Body of pancreas (tissue), 4 donors: Measurements from ENCODE around the gene BBX. TPM values are rescaled to one million over a fixed set of nuclear protein-coding genes. Genes with fewer than 3 reads are reported as not detected.

ENCODE experiments used
- ATAC-seq: fragments of 150-250 bp; one replicate; pipeline ENCODE4 v1.9.1; 2016
- DNase-seq, 4 donors: peaks; one replicate each; pipeline ENCODE4 v3.0.0-alpha.2; 2019
- H3K27ac ChIP-seq, 4 donors: fragments of 200-600 bp; sonication (generic); 1 replicate in 3 of 4; 2 replicates in 1 of 4; pipeline versions ENCODE4 v1.5.1 to v1.6.1; 2016 to 2019; ENCODE audit warnings: mild to moderate bottlenecking in 1 of 4, mixed read lengths in 1 of 4, moderate library complexity in 1 of 4
- H3K27me3 ChIP-seq, 2 donors: fragments of 200-600 bp; sonication (generic); one replicate each; pipeline ENCODE4 v1.6.0; 2016; ENCODE audit warnings: mild to moderate bottlenecking in 1 of 2
- H3K36me3 ChIP-seq, 2 donors: fragments of 200-600 bp; sonication (generic); replicated peaks in 1 of 2; 2 replicates each; pipeline ENCODE4 v1.5.1; 2016; ENCODE audit warnings: low read depth in 2 of 2; ENCODE audit not compliant: insufficient read depth in 1 of 2
- H3K4me1 ChIP-seq: fragments of 200-600 bp; sonication (generic); one replicate; pipeline ENCODE4 v1.6.0; 2016
- H3K4me3 ChIP-seq, 2 donors: fragments of 200-600 bp; sonication (generic); 1 replicate in 1 of 2; 2 replicates in 1 of 2; pipeline ENCODE4 v1.5.1; 2016 to 2019
- H3K9me3 ChIP-seq, 3 donors: fragments of 200-600 bp; sonication (generic); 1 replicate in 2 of 3; 2 replicates in 1 of 3; pipeline ENCODE4 v1.5.1; 2016
- CTCF ChIP-seq, 7 experiments: fragments of 450-650 bp in 4 of 7; fragments of 200-600 bp in 3 of 7; sonication (generic) in 3 of 7; IDR thresholded peaks; one replicate each; pipeline ENCODE4 v1.5.1; 2016 to 2019; ENCODE audit warnings: antibody characterized with exemption in 7 of 7
- POLR2A ChIP-seq, 3 donors: fragments of 450-650 bp; IDR thresholded peaks; one replicate each; pipeline ENCODE4 v1.6.1; 2016; ENCODE audit warnings: antibody characterized with exemption in 3 of 3, mild to moderate bottlenecking in 2 of 3
- WGBS, 2 donors: methylation state at CpG; one replicate each; pipeline ENCODE4 v1.1.5; 2017; 5-methylcytosine and 5-hydroxymethylcytosine counted together
- intact Hi-C: fragments of 100-400 bp; cut with DNase I; formaldehyde crosslinking; loops from one replicate; pipeline ENCODE4 v1.15.1; 2023
- total RNA-seq, 2 donors: library from RNA; depleted of rRNA; stranded (reverse); fragments of >200 nt; gene quantifications; one replicate each; pipeline ENCODE4 v1.1.0, GENCODE V29; 2016

BBX gene
- total RNA-seq, 2 donors from 2014 or later, result 17.5 to 28.8 TPM

GRCh38 chr3:107806536-107806935 lies 283.8 kb downstream of the BBX start:
- Histone ChIP-seq H3K36me3 (peaks cover 0 to 15% of the 10 kb centered on the region in 2 donors), H3K9me3 (no peaks in the 10 kb centered on the region)
- 93 to 95% methylated on average over 3 of the region's 3 CpGs for WGBS, 2 donors

GRCh38 chr3:107810171-107811071 lies 287.7 kb downstream of the BBX start:
- H3K4me1 ChIP-seq, result no peaks in the 10 kb centered on the region
- no peak for DNase-seq
- intact Hi-C loops, result no loop called here
- ATAC-seq, result peak; percentile 53
- no peaks in the 10 kb centered on the region for H3K9me3 ChIP-seq
- no peak overlapping the region for H3K4me3 ChIP-seq
- H3K36me3 ChIP-seq, result peaks cover 0 to 5% of the 10 kb centered on the region in 2 donors
- WGBS, 2 donors, result 57 to 61% methylated on average over 8 of the region's 8 CpGs
- TF ChIP-seq CTCF (IDR thresholded peaks at IDR 0.05) (peak in 1 of 7 experiments; percentile 5), POLR2A (IDR thresholded peaks at IDR 0.05) (no peak)
- peak overlapping the region in 3 of 4 donors; percentile 22 to 47 (median 45) for H3K27ac ChIP-seq
- no peaks in the 10 kb centered on the region for H3K27me3 ChIP-seq

More at GRCh38 chr3:107806536-107806935, 283.8 kb downstream of the BBX start:
- TF ChIP-seq CTCF (IDR thresholded peaks at IDR 0.05) (no peak), POLR2A (IDR thresholded peaks at IDR 0.05) (no peak)
- intact Hi-C loops, result no loop called here
- H3K4me3 ChIP-seq, result no peak overlapping the region
- DNase-seq (no peak), ATAC-seq (no peak)
- no peaks in the 10 kb centered on the region for H3K4me1 ChIP-seq
- no peaks in the 10 kb centered on the region for H3K27me3 ChIP-seq
- H3K27ac ChIP-seq, result no peak overlapping the region

- no peaks in the 10 kb centered on the region for H3K9me3 ChIP-seq
- intact Hi-C loops, result no loop called here
- H3K27ac ChIP-seq, result no peak overlapping the region
- ATAC-seq (no peak), DNase-seq (no peak)
- H3K4me1 ChIP-seq, result no peaks in the 10 kb centered on the region
- H3K27me3 ChIP-seq, result no peaks in the 10 kb centered on the region
- TF ChIP-seq CTCF (IDR thresholded peaks at IDR 0.05) (no peak), POLR2A (IDR thresholded peaks at IDR 0.05) (no peak)
- WGBS, 2 donors, result 81 to 91% methylated on average over 1 of the region's 1 CpG
- H3K4me3 ChIP-seq, result no peak overlapping the region
- no peaks in the 10 kb centered on the region for H3K36me3 ChIP-seq
Observed at GRCh38 chr3:107813026-107813425, 290.3 kb downstream of the BBX start.

- no peak overlapping the region for H3K4me3 ChIP-seq
- no peaks in the 10 kb centered on the region for H3K4me1 ChIP-seq
- H3K36me3 ChIP-seq, result no peaks in the 10 kb centered on the region
- H3K27me3 ChIP-seq, result no peaks in the 10 kb centered on the region
- no peaks in the 10 kb centered on the region for H3K9me3 ChIP-seq
- 63 to 75% methylated on average over 5 to 6 of the region's 6 CpGs for WGBS, 2 donors
- ATAC-seq (no peak), DNase-seq (no peak)
- TF ChIP-seq CTCF (IDR thresholded peaks at IDR 0.05) (no peak), POLR2A (IDR thresholded peaks at IDR 0.05) (no peak)
- intact Hi-C loops, result no loop called here
- H3K27ac ChIP-seq, result no peak overlapping the region
Observed at GRCh38 chr3:107816107-107816506, 293.3 kb downstream of the BBX start.

GRCh38 chr3:107817076-107817475 lies 294.3 kb downstream of the BBX start:
- Histone ChIP-seq H3K27ac (no peak overlapping the region), H3K4me3 (no peak overlapping the region), H3K27me3 (no peaks in the 10 kb centered on the region), H3K9me3 (no peaks in the 10 kb centered on the region), H3K4me1 (no peaks in the 10 kb centered on the region), H3K36me3 (no peaks in the 10 kb centered on the region)
- intact Hi-C loops, result no loop called here
- no peak for TF ChIP-seq POLR2A (IDR thresholded peaks at IDR 0.05)
- no peak for TF ChIP-seq CTCF (IDR thresholded peaks at IDR 0.05)
- DNase-seq (no peak), ATAC-seq (no peak)
